H9 (cell line): ENCODE data around the gene HVCN1. TPM values are rescaled to one million over a fixed set of nuclear protein-coding genes. Genes with fewer than 3 reads are reported as not detected.

Experiments
- DNase-seq: peaks from one replicate; pipeline ENCODE4 v3.0.0-alpha.2; 2017
- H2AFZ ChIP-seq: one replicate; pipeline ENCODE4 v1.6.1; 2013; ENCODE audit warnings: mild to moderate bottlenecking, low read length, control low read depth, moderate library complexity
- H2AK5ac ChIP-seq: 2 replicates; pipeline ENCODE4 v1.6.1; 2013; ENCODE audit warnings: low read length, control low read depth, mixed read lengths; ENCODE audit not compliant: insufficient read length
- H2BK120ac ChIP-seq: one replicate; pipeline ENCODE4 v1.6.1; 2013; ENCODE audit warnings: low read depth, mild to moderate bottlenecking, low read length, control low read depth, inconsistent platforms; ENCODE audit not compliant: poor library complexity, severe bottlenecking
- H2BK12ac ChIP-seq: 2 replicates; pipeline ENCODE4 v1.6.1; 2013; ENCODE audit warnings: low read length, control low read depth, mixed read lengths, low read depth; ENCODE audit not compliant: insufficient read length
- H2BK15ac ChIP-seq: 2 replicates; pipeline ENCODE4 v1.6.1; 2013; ENCODE audit warnings: low read depth, low read length, control low read depth
- H2BK20ac ChIP-seq: one replicate; pipeline ENCODE4 v1.6.1; 2013; ENCODE audit warnings: low read depth, mild to moderate bottlenecking, low read length, control low read depth, inconsistent platforms; ENCODE audit not compliant: poor library complexity, severe bottlenecking
- H2BK5ac ChIP-seq: 2 replicates; pipeline ENCODE4 v1.6.1; 2013; ENCODE audit warnings: low read length, control low read depth, mixed read lengths; ENCODE audit not compliant: insufficient read length
- H3K14ac ChIP-seq: 2 replicates; pipeline ENCODE4 v1.6.1; 2013; ENCODE audit warnings: low read length, control low read depth; ENCODE audit not compliant: insufficient read depth
- H3K18ac ChIP-seq: 2 replicates; pipeline ENCODE4 v1.6.1; 2013; ENCODE audit warnings: low read depth, mild to moderate bottlenecking, mixed read lengths, low read length, control low read depth; ENCODE audit not compliant: insufficient read length
- H3K23ac ChIP-seq: 2 replicates; pipeline ENCODE4 v1.6.1; 2013; ENCODE audit warnings: low read length, control low read depth, mixed read lengths, low read depth; ENCODE audit not compliant: insufficient read length
- H3K23me2 ChIP-seq: 2 replicates; pipeline ENCODE4 v1.6.1; 2013; ENCODE audit warnings: low read depth, mild to moderate bottlenecking, mixed read lengths, low read length, control low read depth; ENCODE audit not compliant: insufficient read length, poor library complexity, severe bottlenecking
- H3K27ac ChIP-seq: 2 replicates; pipeline ENCODE4 v1.5.1; 2013; ENCODE audit warnings: low read length, control low read depth, mixed read lengths, low read depth; ENCODE audit not compliant: insufficient read length
- H3K27me3 ChIP-seq: 2 replicates; pipeline ENCODE4 v1.6.1; 2013; ENCODE audit warnings: low read length, control low read depth, inconsistent platforms; ENCODE audit not compliant: insufficient read depth
- H3K4ac ChIP-seq: 2 replicates; pipeline ENCODE4 v1.6.1; 2013; ENCODE audit warnings: low read depth, mild to moderate bottlenecking, control low read depth, inconsistent platforms, low read length, moderate library complexity
- H3K4me1 ChIP-seq: 2 replicates; pipeline ENCODE4 v1.6.1; 2013; ENCODE audit warnings: low read length, control low read depth, inconsistent platforms; ENCODE audit not compliant: insufficient read depth
- H3K4me2 ChIP-seq: 2 replicates; pipeline ENCODE4 v1.6.1; 2013; ENCODE audit warnings: low read length, control low read depth, mixed read lengths; ENCODE audit not compliant: insufficient read length, insufficient read depth
- H3K56ac ChIP-seq: 2 replicates; pipeline ENCODE4 v1.6.1; 2013; ENCODE audit warnings: low read depth, mild to moderate bottlenecking, mixed read lengths, low read length, control low read depth; ENCODE audit not compliant: insufficient read length
- H3K79me1 ChIP-seq: 2 replicates; pipeline ENCODE4 v1.6.1; 2013; ENCODE audit warnings: low read depth, mild to moderate bottlenecking, moderate library complexity, low read length, control low read depth, inconsistent platforms; ENCODE audit not compliant: insufficient read depth, poor library complexity, severe bottlenecking
- H3K79me2 ChIP-seq: 2 replicates; pipeline ENCODE4 v1.6.1; 2013; ENCODE audit warnings: low read length, control low read depth, inconsistent platforms; ENCODE audit not compliant: insufficient read depth
- H3K9ac ChIP-seq: 2 replicates; pipeline ENCODE4 v1.6.1; 2013; ENCODE audit warnings: low read length, control low read depth, mixed read lengths; ENCODE audit not compliant: insufficient read length; ENCODE audit errors: extremely low read depth
- H3K9me3 ChIP-seq: one replicate; pipeline ENCODE4 v1.6.1; 2013; ENCODE audit warnings: low read depth, low read length, inconsistent platforms; ENCODE audit not compliant: control insufficient read depth
- H3T11ph ChIP-seq: one replicate; pipeline ENCODE4 v1.6.1; 2013; ENCODE audit warnings: mild to moderate bottlenecking, low read length, control low read depth, inconsistent platforms
- H4K20me1 ChIP-seq: one replicate; pipeline ENCODE4 v1.6.1; 2013; ENCODE audit not compliant: control insufficient read depth, insufficient read length, insufficient read depth
- H4K5ac ChIP-seq: 2 replicates; pipeline ENCODE4 v1.6.1; 2013; ENCODE audit warnings: low read depth, mild to moderate bottlenecking, mixed read lengths, low read length, control low read depth; ENCODE audit not compliant: insufficient read length
- H4K8ac ChIP-seq: replicated peaks from 2 replicates; pipeline ENCODE4 v1.6.1; 2013; ENCODE audit warnings: low read length, control low read depth, mixed read lengths, low read depth; ENCODE audit not compliant: insufficient read length
- H4K91ac ChIP-seq: 2 replicates; pipeline ENCODE4 v1.6.1; 2013; ENCODE audit warnings: low read depth, mild to moderate bottlenecking, moderate library complexity, mixed read lengths, low read length, control low read depth; ENCODE audit not compliant: insufficient read length
- H3K27ac Mint-ChIP-seq, 3 experiments: 2 replicates in 2 of 3; 3 replicates in 1 of 3; pipeline ENCODE4 v1.8.0; 2020 to 2021; ENCODE audit warnings: mixed read lengths in 3 of 3, mild to moderate bottlenecking in 1 of 3, moderate library complexity in 1 of 3
- H3K27me3 Mint-ChIP-seq: 2 replicates; pipeline ENCODE4 v1.8.0; 2021; ENCODE audit warnings: low read depth, mild to moderate bottlenecking, moderate library complexity, mixed read lengths
- H3K36me3 Mint-ChIP-seq, 3 experiments: 2 replicates in 2 of 3; 3 replicates in 1 of 3; pipeline ENCODE4 v1.8.0; 2020 to 2021; ENCODE audit warnings: low read depth in 3 of 3, mixed read lengths in 3 of 3; ENCODE audit not compliant: insufficient read depth in 1 of 3
- H3K4me1 Mint-ChIP-seq, 2 experiments: 2 replicates each; pipeline ENCODE4 v1.8.0; 2020; ENCODE audit warnings: mixed read lengths in 2 of 2
- H3K4me3 Mint-ChIP-seq, 2 experiments: 2 replicates in 1 of 2; 3 replicates in 1 of 2; pipeline ENCODE4 v1.8.0; 2020 to 2021; ENCODE audit warnings: mild to moderate bottlenecking in 2 of 2, mixed read lengths in 2 of 2, moderate library complexity in 1 of 2
- H3K9me3 Mint-ChIP-seq, 2 experiments: 2 replicates in 1 of 2; 3 replicates in 1 of 2; pipeline ENCODE4 v1.8.0; 2020; ENCODE audit warnings: mild to moderate bottlenecking in 2 of 2, mixed read lengths in 2 of 2, moderate library complexity in 1 of 2
- WGBS: extraction: QIAGEN DNeasy Blood & Tissue Kit; methylation state at CpG from one replicate; pipeline ENCODE4 v1.1.7; 2013; ENCODE audit warnings: missing lambda C conversion rate, low lambda C conversion rate, mixed read lengths; ENCODE audit not compliant: insufficient read length; ENCODE audit errors: extremely low coverage; 5-methylcytosine and 5-hydroxymethylcytosine counted together
- total RNA-seq: library from RNA; stranded (reverse); gene quantifications from 2 replicates; pipeline ENCODE4 v1.2.1, GENCODE V29; 2021
- TF ChIP-seq, protein P1 (sequence below): fragments of 200-600 bp; sonication (generic); conservative IDR thresholded peaks from 3 replicates; pipeline ENCODE4 v1.8.0; 2021; ENCODE audit warnings: antibody characterized with exemption, mild to moderate bottlenecking

The HVCN1 gene
- total RNA-seq, 1 experiment from 2014 or later: 5.2 TPM

DNA sequence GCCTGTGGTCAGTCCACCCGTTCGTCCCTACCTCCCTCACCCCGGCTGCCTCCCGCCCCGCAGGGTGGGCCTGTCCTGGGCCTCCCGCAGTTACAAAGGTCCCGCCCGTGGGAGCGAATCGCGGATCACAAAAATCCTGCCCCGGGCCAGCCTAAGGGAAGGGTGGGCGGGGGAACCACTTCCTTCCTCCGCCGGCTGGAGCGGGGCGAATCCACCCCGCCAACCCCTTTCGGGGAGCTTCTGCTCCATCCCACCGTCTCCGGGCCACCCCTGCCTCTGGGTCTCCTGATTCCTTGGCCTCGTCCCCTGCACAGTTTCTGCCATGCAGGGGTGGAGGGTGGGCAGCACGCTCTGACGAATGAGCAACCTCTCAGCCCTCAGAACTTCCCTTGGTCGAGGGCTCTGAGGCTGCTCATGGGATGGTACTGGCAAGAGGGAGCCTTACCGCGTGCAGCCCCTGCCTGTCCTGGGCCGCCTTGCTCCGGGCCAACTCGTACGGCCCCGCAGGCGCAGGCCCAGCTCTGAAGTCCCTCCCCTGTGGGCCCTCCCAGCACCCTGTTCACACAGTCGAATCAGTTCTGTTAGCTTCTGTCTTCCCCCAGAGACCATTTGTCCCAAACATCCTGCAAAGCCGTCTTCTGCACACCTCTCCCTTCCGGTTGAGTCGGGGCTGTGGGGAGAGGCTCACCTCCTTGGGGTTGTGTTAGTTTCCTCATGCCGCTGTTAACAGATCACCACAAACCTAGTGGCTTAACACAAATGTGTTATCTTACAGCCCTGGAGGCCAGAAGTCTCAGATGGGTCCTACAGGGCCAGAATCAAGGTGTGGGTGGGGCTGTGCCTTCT, 589 bp upstream of the HVCN1 start:
- Mint-ChIP-seq H3K4me1 (peaks cover 10 to 26% of the 10 kb centered on the region in 2 experiments), H3K9me3 (peaks cover 0 to 4% of the 10 kb centered on the region in 2 experiments; a peak in 2 of 5 replicates), H3K36me3 (peaks cover 0 to 10% (median 0%) of the 10 kb centered on the region in 3 experiments; a peak in 5 of 7 replicates), H3K27ac (peak overlapping the region; percentile 83 to 92 (median 87)), H3K4me3 (peak overlapping the region; percentile 79 to 88), H3K27me3 (peaks cover 31% of the 10 kb centered on the region)
- peaks cover 4% of the 10 kb centered on the region; the same call in 1 of the 2 replicates for H3K27me3 ChIP-seq
- H3K14ac ChIP-seq: peak overlapping the region; percentile 9; the same call in 1 of the 2 replicates
- no peak overlapping the region for H4K5ac ChIP-seq
- no peak overlapping the region for H2BK15ac ChIP-seq
- H3K4me2 ChIP-seq: peak overlapping the region; percentile 22
- H2AFZ ChIP-seq: no peak overlapping the region
- no peaks in the 10 kb centered on the region for H4K20me1 ChIP-seq
- no peak overlapping the region for H2AK5ac ChIP-seq
- H3K4me1 ChIP-seq: no peaks in the 10 kb centered on the region
- H2BK5ac ChIP-seq: no peak overlapping the region
- H2BK20ac ChIP-seq: no peak overlapping the region
- H2BK120ac ChIP-seq: no peak overlapping the region
- no peaks in the 10 kb centered on the region for H3K79me2 ChIP-seq
- no peak overlapping the region for H3T11ph ChIP-seq
- H3K4ac ChIP-seq: no peak overlapping the region
- no peaks in the 10 kb centered on the region for H3K9me3 ChIP-seq
- no peak overlapping the region for H4K91ac ChIP-seq
- no peak overlapping the region for H3K27ac ChIP-seq
- H4K8ac ChIP-seq: no peak overlapping the region
- TF ChIP-seq, protein P1, sequence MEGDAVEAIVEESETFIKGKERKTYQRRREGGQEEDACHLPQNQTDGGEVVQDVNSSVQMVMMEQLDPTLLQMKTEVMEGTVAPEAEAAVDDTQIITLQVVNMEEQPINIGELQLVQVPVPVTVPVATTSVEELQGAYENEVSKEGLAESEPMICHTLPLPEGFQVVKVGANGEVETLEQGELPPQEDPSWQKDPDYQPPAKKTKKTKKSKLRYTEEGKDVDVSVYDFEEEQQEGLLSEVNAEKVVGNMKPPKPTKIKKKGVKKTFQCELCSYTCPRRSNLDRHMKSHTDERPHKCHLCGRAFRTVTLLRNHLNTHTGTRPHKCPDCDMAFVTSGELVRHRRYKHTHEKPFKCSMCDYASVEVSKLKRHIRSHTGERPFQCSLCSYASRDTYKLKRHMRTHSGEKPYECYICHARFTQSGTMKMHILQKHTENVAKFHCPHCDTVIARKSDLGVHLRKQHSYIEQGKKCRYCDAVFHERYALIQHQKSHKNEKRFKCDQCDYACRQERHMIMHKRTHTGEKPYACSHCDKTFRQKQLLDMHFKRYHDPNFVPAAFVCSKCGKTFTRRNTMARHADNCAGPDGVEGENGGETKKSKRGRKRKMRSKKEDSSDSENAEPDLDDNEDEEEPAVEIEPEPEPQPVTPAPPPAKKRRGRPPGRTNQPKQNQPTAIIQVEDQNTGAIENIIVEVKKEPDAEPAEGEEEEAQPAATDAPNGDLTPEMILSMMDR: no peak
- no CpG with 5 or more reads among the region's 38 CpGs for WGBS
- H2BK12ac ChIP-seq: no peak overlapping the region
- H3K9ac ChIP-seq: peak overlapping the region; percentile 29
- no peaks in the 10 kb centered on the region for H3K79me1 ChIP-seq
- peaks cover 9% of the 10 kb centered on the region for H3K23me2 ChIP-seq
- peak; percentile 82 for DNase-seq
- no peak overlapping the region for H3K56ac ChIP-seq
- H3K23ac ChIP-seq: no peak overlapping the region
- peak overlapping the region; percentile 91 for H3K18ac ChIP-seq
